Heart right ventricle (tissue), 16 donors: ENCODE data around the gene DNAJC7. TPM values are rescaled to one million over a fixed set of nuclear protein-coding genes. Genes with fewer than 3 reads are reported as not detected.

Source experiments
- ATAC-seq, 8 donors: fragments of 200-7000 bp; cut with Tn5 transposase; one replicate each; pipeline ENCODE4 v1.9.1; 2020; ENCODE audit warnings: mild to moderate bottlenecking in 8 of 8, moderate library complexity in 8 of 8, moderate number of reproducible peaks in 1 of 8
- DNase-seq, 2 donors: peaks; one replicate each; pipeline ENCODE4 v3.0.0-alpha.2; 2020
- H3K27ac ChIP-seq, 10 donors: fragments of 200-600 bp; sonication (generic) in 2 of 10; one replicate each; pipeline versions ENCODE4 v1.5.0 to v1.8.0; 2020 to 2022; ENCODE audit warnings: mild to moderate bottlenecking in 3 of 10
- H3K27me3 ChIP-seq, 7 donors: fragments of 200-600 bp; one replicate each; pipeline ENCODE4 v1.8.0; 2021 to 2022; ENCODE audit warnings: mild to moderate bottlenecking in 2 of 7
- H3K36me3 ChIP-seq, 9 donors: fragments of 200-600 bp; sonication (generic) in 1 of 9; one replicate each; pipeline versions ENCODE4 v1.5.0 to v1.8.0; 2020 to 2022; ENCODE audit warnings: mild to moderate bottlenecking in 2 of 9
- H3K4me1 ChIP-seq, 9 donors: fragments of 200-600 bp; sonication (generic) in 1 of 9; one replicate each; pipeline versions ENCODE4 v1.5.0 to v1.8.0; 2020 to 2022; ENCODE audit warnings: mild to moderate bottlenecking in 4 of 9
- H3K4me3 ChIP-seq, 10 donors: fragments of 200-600 bp; sonication (generic) in 2 of 10; one replicate each; pipeline versions ENCODE4 v1.5.0 to v1.8.0; 2020 to 2022; ENCODE audit warnings: mild to moderate bottlenecking in 7 of 10, moderate library complexity in 2 of 10
- H3K9me3 ChIP-seq, 11 donors: fragments of 200-600 bp in 10 of 11; sonication (generic) in 2 of 11; one replicate each; pipeline versions ENCODE4 v1.5.0 to v1.8.0; 2013 to 2022; ENCODE audit warnings: mild to moderate bottlenecking in 2 of 11, control low read depth in 1 of 11, moderate library complexity in 1 of 11
- CTCF ChIP-seq, 9 donors: fragments of 200-600 bp; sonication (generic) in 2 of 9; IDR thresholded peaks; one replicate each; pipeline versions ENCODE4 v1.5.0 to v1.8.0; 2021 to 2022; ENCODE audit warnings: antibody characterized with exemption in 9 of 9, mild to moderate bottlenecking in 5 of 9, moderate library complexity in 1 of 9
- WGBS, 2 donors: extraction: QIAGEN DNeasy Blood & Tissue Kit; methylation state at CpG; one replicate each; pipeline ENCODE4 v1.1.7; 2013; ENCODE audit warnings: inconsistent platforms in 1 of 2; 5-methylcytosine and 5-hydroxymethylcytosine counted together
- intact Hi-C, 10 donors: fragments of 100-400 bp; cut with DNase I; formaldehyde crosslinking; loops; one replicate each; pipeline versions ENCODE4 v1.11.1 to v1.14.2; 2022
- polyA plus RNA-seq, 2 donors: library from polyadenylated mRNA; stranded (reverse); fragments of 200-250 nt; gene quantifications; one replicate each; pipeline ENCODE4 v1.2.3, GENCODE V29; 2013
- total RNA-seq, 10 donors: library from RNA; stranded (reverse); fragmentation: NEBNext Ultra II Directional in 3 of 10; extraction: Animal tissue kit (Norgen Biotek cat#: 25700) in 3 of 10; gene quantifications; one replicate each; pipeline versions ENCODE4 v1.2.1 to v1.2.4, GENCODE V29; 2021 to 2023
- donor health status: Arrhythmogenic right ventricular cardiomyopathy.
- donor health status: ischemic (EF 13 %, LVEDD 7.1; RV severe dilation, severe dysfunction).
- donor health status: healthy with polysubstance abuse.
- donor health status: DM: no; HTN: yes; CAD: no.
- donor health status: DM: no; HTN: no; CAD: no.
- donor health status: ischemic (EF 25% LVEDD 6.9; RV normal size, moderate dysfunction).
- donor health status: ischemic (EF 25% LVEDD 5.7; RV mildly dilated, moderate dysfunction).
- donor health status: healthy.
- donor health status: DM: yes; HTN: yes; CAD: no.
- donor health status: Ischemic cardiomyopathy.
- donor health status: ischemic (EF 35%, LVEDD 5.7; RV mildly dilated, moderate dysfunction).
- donor health status: nonischemic (EF 11% LVEDD 7.7; RV severe dilation, severe dysfunction).
- donor health status: DM: yes; HTN: yes; CAD: no.
- donor health status: PGD.
- donor health status: ischemic (EF 29% LVEDD 5.4; RV normal size, mild dysfunction).
- donor health status: nonischemic (EF 23%, LVEDD 6.1; RV moderate dilation, normal function).

DNAJC7 gene
- total and polyA plus RNA-seq, 12 donors: 68.8 to 121 (median 82.7) TPM

- no peak for DNase-seq
- Histone ChIP-seq H3K27ac (peak overlapping the region in 1 of 10 donors; percentile 11), H3K4me3 (no peak overlapping the region), H3K9me3 (no peaks in the 10 kb centered on the region), H3K27me3 (no peaks in the 10 kb centered on the region), H3K4me1 (peaks cover 0 to 78% (median 52%) of the 10 kb centered on the region in 9 donors), H3K36me3 (peaks cover 0 to 57% (median 15%) of the 10 kb centered on the region in 9 donors)
- intact Hi-C loops: loop anchor here in 1 of 10 donors (5.0 kb wide), 1 partner anchor 36 kb away; the partner anchor contains the start of gene CNP
- no peak for ATAC-seq
- TF ChIP-seq CTCF (IDR thresholded peaks at IDR 0.05): no peak
- WGBS, 2 donors: 85 to 86% methylated on average over 3 of the region's 3 CpGs
Measured at GRCh38 chr17:42002792-42003301, 14.4 kb downstream of the DNAJC7 start.

GRCh38 chr17:42002175-42002791 is 15.0 kb downstream of the DNAJC7 start:
- DNase-seq: no peak
- TF ChIP-seq CTCF (IDR thresholded peaks at IDR 0.05): no peak
- peak overlapping the region in 1 of 10 donors; percentile 11 for H3K27ac ChIP-seq
- no peak for ATAC-seq
- no peaks in the 10 kb centered on the region for H3K9me3 ChIP-seq
- no peaks in the 10 kb centered on the region for H3K27me3 ChIP-seq
- no peak overlapping the region for H3K4me3 ChIP-seq
- intact Hi-C loops: loop anchor here in 1 of 10 donors (5.0 kb wide), 1 partner anchor 35 kb away; the partner anchor contains the start of gene CNP
- WGBS, 2 donors: 90 to 92% methylated on average over 7 of the region's 7 CpGs
- peaks cover 0 to 72% (median 48%) of the 10 kb centered on the region in 9 donors for H3K4me1 ChIP-seq
- peaks cover 0 to 62% (median 20%) of the 10 kb centered on the region in 9 donors for H3K36me3 ChIP-seq

- WGBS, 2 donors: 95 to 96% methylated on average over 2 of the region's 2 CpGs
- no peak for ATAC-seq
- Histone ChIP-seq H3K9me3 (no peaks in the 10 kb centered on the region), H3K36me3 (peaks cover 0 to 68% (median 25%) of the 10 kb centered on the region in 9 donors), H3K4me1 (peaks cover 0 to 66% (median 43%) of the 10 kb centered on the region in 9 donors), H3K27me3 (no peaks in the 10 kb centered on the region), H3K4me3 (no peak overlapping the region), H3K27ac (peak overlapping the region in 4 of 10 donors; percentile 17 to 70 (median 49))
- intact Hi-C loops: loop anchor here in 1 of 10 donors (5.0 kb wide), 1 partner anchor 34 kb away; the partner anchor contains the start of gene CNP
- no peak for TF ChIP-seq CTCF (IDR thresholded peaks at IDR 0.05)
- no peak for DNase-seq
Measured at GRCh38 chr17:42001729-42002128, 15.5 kb downstream of the DNAJC7 start.

GRCh38 chr17:42000413-42001133 is 16.7 kb downstream of the DNAJC7 start:
- peak in 5 of 8 donors; percentile 33 to 62 (median 55) for ATAC-seq
- H3K27me3 ChIP-seq: no peaks in the 10 kb centered on the region
- peaks cover 0 to 79% (median 36%) of the 10 kb centered on the region in 9 donors for H3K36me3 ChIP-seq
- peak overlapping the region in 8 of 10 donors; percentile 5 to 70 (median 40) for H3K27ac ChIP-seq
- H3K4me3 ChIP-seq: no peak overlapping the region
- 60 to 71% methylated on average over 3 of the region's 3 CpGs for WGBS, 2 donors
- DNase-seq: no peak
- peaks cover 0 to 55% (median 37%) of the 10 kb centered on the region in 9 donors for H3K4me1 ChIP-seq
- no peaks in the 10 kb centered on the region for H3K9me3 ChIP-seq
- TF ChIP-seq CTCF (IDR thresholded peaks at IDR 0.05): no peak
- intact Hi-C loops: loop anchor here in 1 of 10 donors (5.0 kb wide), 1 partner anchor 33 kb away; the partner anchor contains the start of gene CNP
